Measurements from ENCODE around the gene CRAMP1. TPM values are rescaled to one million over a fixed set of nuclear protein-coding genes. Genes with fewer than 3 reads are reported as not detected.

CRAMP1 gene
- total RNA-seq, 1 experiment from 2014 or later = 28.8 TPM

- Histone ChIP-seq H3K4me1 (ENCODE audit: control insufficient read depth, insufficient read depth, low read length) (no peaks in the 10 kb centered on the region), H3K27ac (ENCODE audit: low read length) (no peak overlapping the region), H3K27me3 (ENCODE audit: control insufficient read depth, insufficient read depth, low read length) (no peaks in the 10 kb centered on the region), H3K9me3 (ENCODE audit: control insufficient read depth, insufficient read depth, low read depth, low read length) (no peaks in the 10 kb centered on the region), H3K36me3 (ENCODE audit: control insufficient read depth, insufficient read depth, low read length) (peaks cover 15% of the 10 kb centered on the region), H3K4me3 (ENCODE audit: low read depth in 2 of 2, low read length in 2 of 2) (no peak overlapping the region)
- ChIA-PET POLR2A (no interaction called here), CTCF (interaction anchor here (0.7 kb wide), 1 partner anchor 347 kb away, joined by 3 read pairs; no protein-coding TSS in a partner anchor)
- no TSS peak for BruUV-seq (replicated peaks)
- intact Hi-C loops (cut with micrococcal nuclease; ENCODE audit: unreplicated experiment) (no loop called here), in situ Hi-C loops (cut with HindIII; ENCODE audit: low pct_unique_long_range_greater_than_20kb, low sequenced_read_pairs) (no loop called here)
- ATAC-seq (no peak), DNase-seq (ENCODE audit: low read depth, low spot score) (no peak)
- TF ChIP-seq REST (IDR thresholded peaks at IDR 0.05; ENCODE audit: insufficient read depth in 1 of 2, low read depth in 2 of 2, low read length in 1 of 2) (no peak), TCF7L2 (IDR thresholded peaks at IDR 0.05; ENCODE audit: low read depth, low read length) (no peak), CTCF (IDR thresholded peaks at IDR 0.05) (no peak), SIN3A (IDR thresholded peaks at IDR 0.05; ENCODE audit: borderline replicate concordance, insufficient read depth, low read depth, low read length) (no peak), POLR2AphosphoS5 (IDR thresholded peaks at IDR 0.05; ENCODE audit: low read depth, low read length) (no peak)
Observed at GRCh38 chr16:1659031-1659430, 46.9 kb downstream of the CRAMP1 start.

GRCh38 chr16:1661826-1662225, 49.7 kb downstream of the CRAMP1 start:
- POLR2A ChIA-PET = no interaction called here

More at GRCh38 chr16:1661826-1662225, 49.7 kb downstream of the CRAMP1 start:
- TF ChIP-seq TCF7L2 (IDR thresholded peaks at IDR 0.05; ENCODE audit: low read depth, low read length) (no peak), REST (IDR thresholded peaks at IDR 0.05; ENCODE audit: insufficient read depth in 1 of 2, low read depth in 2 of 2, low read length in 1 of 2) (no peak), CTCF (IDR thresholded peaks at IDR 0.05) (no peak), POLR2AphosphoS5 (IDR thresholded peaks at IDR 0.05; ENCODE audit: low read depth, low read length) (no peak)
- Histone ChIP-seq H3K27ac (ENCODE audit: low read length) (no peak overlapping the region), H3K27me3 (ENCODE audit: control insufficient read depth, insufficient read depth, low read length) (no peaks in the 10 kb centered on the region), H3K4me3 (ENCODE audit: low read depth in 2 of 2, low read length in 2 of 2) (no peak overlapping the region), H3K9me3 (ENCODE audit: control insufficient read depth, insufficient read depth, low read depth, low read length) (no peaks in the 10 kb centered on the region), H3K36me3 (ENCODE audit: control insufficient read depth, insufficient read depth, low read length) (peaks cover 19% of the 10 kb centered on the region), H3K4me1 (ENCODE audit: control insufficient read depth, insufficient read depth, low read length) (no peaks in the 10 kb centered on the region)
- no peak for ATAC-seq
- CTCF ChIA-PET = no interaction called here
- in situ Hi-C loops (cut with HindIII; ENCODE audit: low pct_unique_long_range_greater_than_20kb, low sequenced_read_pairs) (no loop called here), intact Hi-C loops (cut with micrococcal nuclease; ENCODE audit: unreplicated experiment) (no loop called here)
- BruUV-seq (replicated peaks) = no TSS peak
- DNase-seq (ENCODE audit: low read depth, low spot score) = no peak
